HCT116 (cell line): ENCODE measurements around the gene ZFP36L2. TPM values are rescaled to one million over a fixed set of nuclear protein-coding genes. Genes with fewer than 3 reads are reported as not detected.

ENCODE experiments used
- ATAC-seq: fragments of 200-7000 bp; cut with Tn5 transposase; 2 replicates; pipeline ENCODE4 v1.9.1; 2020; ENCODE audit warnings: mild to moderate bottlenecking, moderate library complexity
- BruUV-seq: library from RNA; stranded (reverse); fragments of 400-500 nt; replicated peaks from 2 replicates; lab custom pipeline; 2021; lab: Mats Ljungman, UMichigan
- CTCF ChIA-PET: fragments of 300-600 bp; sonication (Branson Sonifier 250); formaldehyde crosslinking; loops from one replicate; lab custom pipeline; 2021; ENCODE audit warnings: antibody characterized with exemption; lab: Charles Lee
- POLR2A ChIA-PET: fragments of 300-600, 350-600 bp; sonication (Branson Sonifier 250); formaldehyde crosslinking; loops from one replicate; lab custom pipeline; 2021; ENCODE audit warnings: antibody characterized with exemption; lab: Charles Lee
- RAD21 ChIA-PET, 2 experiments: fragments of 300-600 bp; sonication (Branson Sonifier 250); formaldehyde crosslinking; loops; one replicate each; lab custom pipeline; 2023; ENCODE audit warnings: low total read pairs in 2 of 2; ENCODE audit not compliant: uncharacterized antibody in 2 of 2, unreplicated experiment in 2 of 2, low non-redundant PET in 1 of 2; lab: Charles Lee
- DNase-seq: peaks from one replicate; pipeline ENCODE4 v3.0.0-alpha.2; 2010; ENCODE audit warnings: low read depth, low spot score
- H2AFZ ChIP-seq: fragments of 200-600 bp; shearing (Covaris generic), sonication (generic); 2 replicates; pipeline ENCODE4 v1.6.1; 2017; ENCODE audit warnings: low read depth, mixed run types, mixed read lengths, antibody characterized with exemption, low read length; ENCODE audit not compliant: poor library complexity, severe bottlenecking
- H3K27ac ChIP-seq: 2 replicates; pipeline ENCODE4 v1.5.1; 2012; ENCODE audit warnings: low read depth, low read length
- H3K27me3 ChIP-seq: fragments of 200-600 bp; sonication (generic); 2 replicates; pipeline ENCODE4 v1.6.1; 2016; ENCODE audit warnings: mixed run types, low read length, mixed read lengths; ENCODE audit not compliant: insufficient read depth
- H3K36me3 ChIP-seq, 2 experiments: fragments of 200-500 bp in 1 of 2; fragments of 200-600 bp in 1 of 2; sonication (Bioruptor generic) in 1 of 2; sonication (generic) in 1 of 2; 2 replicates each; pipeline versions ENCODE4 v1.5.1 to v1.6.1; 2014 to 2016; ENCODE audit warnings: low read length in 2 of 2, inconsistent platforms in 1 of 2, mixed read lengths in 1 of 2, mixed run types in 1 of 2; ENCODE audit not compliant: insufficient read depth in 2 of 2, control insufficient read depth in 1 of 2
- H3K4me1 ChIP-seq, 2 experiments: fragments of 200-600 bp in 1 of 2; sonication (generic) in 1 of 2; 2 replicates each; pipeline versions ENCODE4 v1.5.1 to v1.6.1; 2012 to 2017; ENCODE audit warnings: low read length in 2 of 2, inconsistent platforms in 1 of 2, mild to moderate bottlenecking in 1 of 2, mixed read lengths in 1 of 2, mixed run types in 1 of 2, moderate library complexity in 1 of 2; ENCODE audit not compliant: insufficient read depth in 2 of 2, control insufficient read depth in 1 of 2
- H3K4me2 ChIP-seq: fragments of 200-600 bp; sonication (generic); 2 replicates; pipeline ENCODE4 v1.6.1; 2017; ENCODE audit warnings: mixed run types, low read length, mixed read lengths
- H3K4me3 ChIP-seq, 2 experiments: fragments of 200-600 bp in 1 of 2; sonication (generic) in 1 of 2; replicated peaks in 1 of 2; 2 replicates each; pipeline ENCODE4 v1.5.1; 2011 to 2016; ENCODE audit warnings: low read length in 2 of 2, control low read depth in 1 of 2, low read depth in 1 of 2, mild to moderate bottlenecking in 1 of 2, mixed read lengths in 1 of 2, mixed run types in 1 of 2
- H3K79me2 ChIP-seq: fragments of 200-600 bp; sonication (generic); 2 replicates; pipeline ENCODE4 v1.6.1; 2017; ENCODE audit warnings: mild to moderate bottlenecking, mixed run types, low read length, moderate library complexity, mixed read lengths; ENCODE audit not compliant: insufficient read depth
- H3K9ac ChIP-seq: fragments of 200-600 bp; sonication (generic); 2 replicates; pipeline ENCODE4 v1.6.1; 2016; ENCODE audit warnings: low read length, mixed read lengths
- H3K9me2 ChIP-seq: fragments of 200-600 bp; sonication (generic), shearing (Covaris generic); 2 replicates; pipeline ENCODE4 v1.6.1; 2017; ENCODE audit warnings: mixed run types, mild to moderate bottlenecking, moderate library complexity; ENCODE audit not compliant: insufficient read depth
- H3K9me3 ChIP-seq, 2 experiments: fragments of 200-500 bp in 1 of 2; fragments of 200-600 bp in 1 of 2; sonication (Bioruptor generic) in 1 of 2; sonication (generic) in 1 of 2; 2 replicates each; pipeline ENCODE4 v1.6.1; 2014 to 2017; ENCODE audit warnings: low read length in 2 of 2, mixed read lengths in 2 of 2, inconsistent platforms in 1 of 2, low read depth in 1 of 2, mild to moderate bottlenecking in 1 of 2, mixed run types in 1 of 2, moderate library complexity in 1 of 2; ENCODE audit not compliant: control insufficient read depth in 1 of 2, insufficient read depth in 1 of 2
- H4K20me1 ChIP-seq: fragments of 200-600 bp; sonication (generic), shearing (Covaris generic); 2 replicates; pipeline ENCODE4 v1.6.1; 2017; ENCODE audit warnings: mixed run types, mild to moderate bottlenecking, moderate library complexity; ENCODE audit not compliant: insufficient read depth
- ATF3 ChIP-seq: IDR thresholded peaks from 2 replicates; pipeline ENCODE4 v1.6.1; 2012
- CTCF ChIP-seq, 3 experiments: fragments of 200-600 bp in 1 of 3; sonication (generic) in 1 of 3; IDR thresholded peaks in 2 of 3; conservative IDR thresholded peaks in 1 of 3; 2 replicates each; pipeline ENCODE4 v1.5.1; 2012 to 2017; ENCODE audit warnings: low read depth in 2 of 3, low read length in 2 of 3, antibody characterized with exemption in 1 of 3, borderline replicate concordance in 1 of 3, control low read depth in 1 of 3, mild to moderate bottlenecking in 1 of 3, mixed read lengths in 1 of 3, mixed run types in 1 of 3, moderate library complexity in 1 of 3; ENCODE audit not compliant: insufficient read depth in 1 of 3
- EZH2 ChIP-seq: fragments of 200-600 bp; sonication (generic); IDR thresholded peaks from 2 replicates; pipeline ENCODE4 v1.6.1; 2017; ENCODE audit warnings: antibody characterized with exemption, mixed run types
- EZH2phosphoT487 ChIP-seq: fragments of 200-600 bp; IDR thresholded peaks from 2 replicates; pipeline ENCODE4 v1.6.1; 2018; ENCODE audit warnings: antibody characterized with exemption, borderline replicate concordance
- JUND ChIP-seq: IDR thresholded peaks from 2 replicates; pipeline ENCODE4 v1.6.1; 2012
- POLR2AphosphoS5 ChIP-seq: IDR thresholded peaks from 2 replicates; pipeline ENCODE4 v1.6.1; 2011; ENCODE audit warnings: mild to moderate bottlenecking, low read depth, low read length, moderate library complexity
- RAD21 ChIP-seq: IDR thresholded peaks from 2 replicates; pipeline ENCODE4 v1.6.1; 2012; ENCODE audit warnings: low read depth, mild to moderate bottlenecking
- SP1 ChIP-seq: IDR thresholded peaks from 2 replicates; pipeline ENCODE4 v1.6.1; 2012; ENCODE audit warnings: low read depth
- TCF7L2 ChIP-seq: IDR thresholded peaks from 2 replicates; pipeline ENCODE4 v1.7.0; 2011; ENCODE audit warnings: borderline replicate concordance, inconsistent platforms; ENCODE audit not compliant: insufficient read depth, insufficient read length; ENCODE audit errors: extremely low read depth
- intact Hi-C: fragments of 100-400 bp; cut with micrococcal nuclease; formaldehyde crosslinking; loops from 2 replicates; pipeline ENCODE4 v1.10.0; 2022
- total RNA-seq: library from RNA; stranded (reverse); gene quantifications from one replicate; pipeline ENCODE4 v1.2.1, GENCODE V29; 2021; ENCODE audit not compliant: unreplicated experiment
- TF ChIP-seq, protein P1 (sequence below): IDR thresholded peaks from 2 replicates; pipeline ENCODE4 v1.6.1; 2012; ENCODE audit warnings: low read depth

ZFP36L2 gene
- total RNA-seq, 1 experiment from 2014 or later = 30.3 TPM

- no peaks in the 10 kb centered on the region for H3K9me2 ChIP-seq
- ChIA-PET RAD21 (no interaction called here), CTCF (no interaction called here), POLR2A (interaction anchor here (0.7 kb wide), 1 partner anchor 30 kb away, joined by 4 read pairs; no protein-coding TSS in a partner anchor)
- peaks cover 4 to 24% of the 10 kb centered on the region in 2 experiments; a peak in 3 of 4 replicates for H3K4me1 ChIP-seq
- ATAC-seq (no peak), DNase-seq (no peak)
- H3K27me3 ChIP-seq = no peaks in the 10 kb centered on the region
- TF ChIP-seq RAD21 (no peak), JUND (no peak), TCF7L2 (no peak), EZH2phosphoT487 (no peak), SP1 (no peak), ATF3 (no peak), CTCF (IDR thresholded peaks at IDR 0.05 in 2 of 3, conservative IDR thresholded peaks at IDR 0.05 in 1 of 3; ENCODE audit: borderline replicate concordance in 1 of 3, insufficient read depth in 1 of 3, low read depth in 2 of 3, low read length in 2 of 3) (no peak), EZH2 (no peak), POLR2AphosphoS5 (no peak)
- TF ChIP-seq, protein P1, sequence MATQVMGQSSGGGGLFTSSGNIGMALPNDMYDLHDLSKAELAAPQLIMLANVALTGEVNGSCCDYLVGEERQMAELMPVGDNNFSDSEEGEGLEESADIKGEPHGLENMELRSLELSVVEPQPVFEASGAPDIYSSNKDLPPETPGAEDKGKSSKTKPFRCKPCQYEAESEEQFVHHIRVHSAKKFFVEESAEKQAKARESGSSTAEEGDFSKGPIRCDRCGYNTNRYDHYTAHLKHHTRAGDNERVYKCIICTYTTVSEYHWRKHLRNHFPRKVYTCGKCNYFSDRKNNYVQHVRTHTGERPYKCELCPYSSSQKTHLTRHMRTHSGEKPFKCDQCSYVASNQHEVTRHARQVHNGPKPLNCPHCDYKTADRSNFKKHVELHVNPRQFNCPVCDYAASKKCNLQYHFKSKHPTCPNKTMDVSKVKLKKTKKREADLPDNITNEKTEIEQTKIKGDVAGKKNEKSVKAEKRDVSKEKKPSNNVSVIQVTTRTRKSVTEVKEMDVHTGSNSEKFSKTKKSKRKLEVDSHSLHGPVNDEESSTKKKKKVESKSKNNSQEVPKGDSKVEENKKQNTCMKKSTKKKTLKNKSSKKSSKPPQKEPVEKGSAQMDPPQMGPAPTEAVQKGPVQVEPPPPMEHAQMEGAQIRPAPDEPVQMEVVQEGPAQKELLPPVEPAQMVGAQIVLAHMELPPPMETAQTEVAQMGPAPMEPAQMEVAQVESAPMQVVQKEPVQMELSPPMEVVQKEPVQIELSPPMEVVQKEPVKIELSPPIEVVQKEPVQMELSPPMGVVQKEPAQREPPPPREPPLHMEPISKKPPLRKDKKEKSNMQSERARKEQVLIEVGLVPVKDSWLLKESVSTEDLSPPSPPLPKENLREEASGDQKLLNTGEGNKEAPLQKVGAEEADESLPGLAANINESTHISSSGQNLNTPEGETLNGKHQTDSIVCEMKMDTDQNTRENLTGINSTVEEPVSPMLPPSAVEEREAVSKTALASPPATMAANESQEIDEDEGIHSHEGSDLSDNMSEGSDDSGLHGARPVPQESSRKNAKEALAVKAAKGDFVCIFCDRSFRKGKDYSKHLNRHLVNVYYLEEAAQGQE = no peak
- H3K4me2 ChIP-seq = no peak overlapping the region
- H3K36me3 ChIP-seq = no peaks in the 10 kb centered on the region
- H3K9ac ChIP-seq = no peak overlapping the region
- intact Hi-C loops = no loop called here
- H3K79me2 ChIP-seq = no peaks in the 10 kb centered on the region
- no peaks in the 10 kb centered on the region for H4K20me1 ChIP-seq
- no peak overlapping the region for H3K27ac ChIP-seq
- BruUV-seq = no TSS peak
- H3K9me3 ChIP-seq = no peaks in the 10 kb centered on the region
- H3K4me3 ChIP-seq = no peak overlapping the region
- H2AFZ ChIP-seq = no peak overlapping the region
These were observed 16.3 kb downstream of the ZFP36L2 start for GRCh38 chr2:43210125-43210466.
